ENCODE measurements around the gene TYK2.
"Not testable (repeated sequence)": the region's sequence is repeated elsewhere in the genome, so short reads cannot be mapped to it uniquely, and the experiment has no call there.

The TYK2 gene

DNA sequence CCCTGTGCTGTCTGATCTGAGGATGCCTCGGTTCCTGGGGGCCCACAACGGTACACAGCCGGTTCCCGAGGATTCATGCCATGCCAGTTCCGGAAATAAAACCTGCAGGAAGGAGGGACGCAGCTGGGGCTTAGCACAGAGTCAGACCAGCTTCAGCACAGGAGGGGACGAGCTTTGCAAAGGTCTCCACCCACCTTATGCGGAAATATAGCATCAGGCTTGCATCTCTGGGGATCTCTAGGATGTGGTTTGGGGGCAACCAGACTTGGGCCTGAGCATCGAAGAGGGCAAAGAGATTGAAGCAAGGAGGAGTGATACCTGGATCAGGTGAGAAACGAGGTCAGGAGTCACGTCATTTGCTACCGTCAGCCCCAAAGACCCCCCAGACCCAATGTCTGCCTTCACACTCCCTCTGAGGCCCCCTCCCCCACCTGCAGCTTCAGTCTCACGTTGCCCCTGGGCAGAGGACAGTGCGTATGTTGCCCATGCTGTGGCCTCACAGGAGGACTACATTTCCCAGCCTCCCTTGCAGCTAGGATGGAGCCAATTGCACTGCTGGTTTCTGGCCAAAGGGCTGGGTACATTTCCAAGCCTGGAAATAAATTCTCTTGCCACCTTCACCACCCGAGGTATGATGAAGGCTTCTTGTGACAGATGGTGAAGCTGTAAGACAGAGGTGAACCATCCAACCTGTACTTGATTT is 12.1 kb downstream of the TYK2 start:
- no peak for DNase-seq

DNA sequence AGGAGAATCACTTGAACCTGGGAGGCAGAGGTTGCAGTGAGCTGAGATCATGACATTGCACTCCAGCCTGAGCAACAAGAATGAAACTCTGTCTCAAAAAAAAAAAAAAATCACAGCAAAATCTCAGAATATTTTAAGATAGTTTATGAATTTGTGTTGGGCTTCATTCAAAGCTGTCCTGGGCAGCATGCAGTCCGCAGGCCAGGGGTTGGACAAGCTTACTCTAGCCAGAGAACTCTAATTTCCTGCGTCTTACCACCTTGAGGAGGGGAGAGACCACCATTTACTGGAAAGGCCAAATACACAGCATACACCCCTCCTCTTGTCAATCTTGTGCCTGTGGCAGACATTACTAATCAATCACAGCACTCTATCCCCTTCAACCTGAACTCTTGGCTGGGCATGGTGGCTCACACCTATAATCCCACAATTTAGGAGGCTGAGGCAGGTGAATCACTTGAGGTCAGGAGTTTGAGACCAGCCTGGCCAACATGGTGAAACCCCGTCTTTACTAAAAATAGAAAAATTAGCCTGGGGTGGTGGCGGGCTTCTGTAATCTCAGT is 13.3 kb downstream of the TYK2 start:
- DNase-seq: not testable (repeated sequence)

DNA sequence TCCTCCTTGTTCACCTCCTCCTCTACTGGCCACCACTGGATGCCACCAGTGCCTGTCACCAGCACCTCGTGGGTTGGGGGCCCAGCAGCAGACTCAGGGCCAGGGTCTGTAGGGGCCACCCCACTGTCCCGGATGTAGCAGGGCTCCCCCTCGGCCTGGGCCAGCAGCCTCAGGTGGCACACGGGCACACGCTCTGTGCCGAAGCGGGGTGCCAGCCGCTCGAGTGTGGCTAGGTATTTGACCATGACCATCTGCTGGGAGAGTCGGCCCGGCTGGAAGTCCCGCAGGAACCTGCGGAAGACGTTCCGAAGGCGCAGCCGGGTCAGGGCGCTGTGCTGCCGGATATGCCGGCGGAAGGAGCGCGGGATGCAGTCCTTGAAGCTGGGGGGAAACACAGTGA is 14.9 kb downstream of the TYK2 start:
- no peak for DNase-seq

DNA sequence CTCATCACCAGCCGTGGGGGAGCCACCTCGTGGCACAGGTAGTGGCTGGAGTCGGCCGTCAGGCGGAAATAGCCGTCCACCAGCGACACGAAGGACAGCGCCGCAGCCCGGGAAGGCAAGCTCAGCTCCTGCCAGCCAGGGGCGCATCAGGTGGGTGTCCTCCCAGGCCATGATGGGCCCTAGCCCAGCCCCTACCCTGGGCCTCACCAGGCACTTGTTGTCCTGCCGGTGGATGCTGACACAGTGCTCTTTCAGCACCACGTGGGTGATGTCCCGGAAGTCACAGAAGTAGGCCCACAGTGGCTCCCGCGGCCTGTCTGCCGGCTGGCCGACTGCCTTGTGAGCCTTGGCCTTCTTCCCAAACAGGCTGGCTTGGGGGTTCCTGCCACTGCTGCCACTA is 15.7 kb downstream of the TYK2 start:
- no peak for DNase-seq

DNA sequence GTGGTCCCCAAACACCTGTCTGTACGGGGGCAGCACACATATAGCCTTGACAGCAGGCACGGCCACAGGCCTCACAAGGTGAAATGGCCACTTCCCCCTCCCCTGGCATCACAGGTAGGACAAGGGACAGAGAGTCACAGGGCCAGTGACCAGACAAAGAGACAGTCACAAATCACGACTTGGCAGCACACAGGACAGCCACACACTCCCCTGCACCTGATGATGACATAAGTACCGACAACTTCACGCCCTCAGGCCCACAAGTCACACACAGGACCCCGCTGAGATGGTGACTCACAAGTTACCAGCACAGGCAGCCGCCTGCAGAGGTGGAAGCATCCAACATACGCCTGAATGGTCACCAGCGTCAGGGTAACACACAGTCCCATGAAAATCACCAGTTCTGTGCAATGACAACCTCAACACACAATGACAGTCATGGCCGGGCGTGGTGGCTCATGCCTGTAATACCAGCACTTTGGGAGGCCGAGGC is 16.5 kb downstream of the TYK2 start:
- DNase-seq: no peak

DNA sequence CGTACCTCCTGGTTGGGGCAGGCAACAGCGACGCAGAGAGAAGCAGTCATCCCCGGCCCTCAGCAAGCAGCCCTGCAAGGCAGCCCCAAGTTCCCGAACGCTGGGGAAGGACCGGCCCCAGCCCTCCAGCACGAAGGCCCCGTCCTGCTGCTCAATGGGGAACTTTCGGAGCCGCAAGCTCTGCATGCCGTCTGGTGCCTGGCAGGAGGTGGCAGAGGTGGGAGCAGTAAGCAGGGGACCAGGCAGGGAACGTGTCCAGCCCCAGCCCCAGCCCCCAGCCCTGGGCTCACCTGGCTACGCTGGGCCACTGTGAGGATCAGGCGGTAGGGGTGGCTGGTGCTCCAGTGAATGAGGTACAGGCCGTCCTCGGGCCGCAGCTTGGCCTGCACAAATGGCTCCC is 18.1 kb downstream of the TYK2 start:
- no peak for DNase-seq

- no peak for DNase-seq
These were observed 18.8 kb downstream of the TYK2 start for GRCh38 chr19:10361569-10362011.

GRCh38 chr19:10356431-10356830 is 23.9 kb downstream of the TYK2 start:
- no peak for DNase-seq

DNA sequence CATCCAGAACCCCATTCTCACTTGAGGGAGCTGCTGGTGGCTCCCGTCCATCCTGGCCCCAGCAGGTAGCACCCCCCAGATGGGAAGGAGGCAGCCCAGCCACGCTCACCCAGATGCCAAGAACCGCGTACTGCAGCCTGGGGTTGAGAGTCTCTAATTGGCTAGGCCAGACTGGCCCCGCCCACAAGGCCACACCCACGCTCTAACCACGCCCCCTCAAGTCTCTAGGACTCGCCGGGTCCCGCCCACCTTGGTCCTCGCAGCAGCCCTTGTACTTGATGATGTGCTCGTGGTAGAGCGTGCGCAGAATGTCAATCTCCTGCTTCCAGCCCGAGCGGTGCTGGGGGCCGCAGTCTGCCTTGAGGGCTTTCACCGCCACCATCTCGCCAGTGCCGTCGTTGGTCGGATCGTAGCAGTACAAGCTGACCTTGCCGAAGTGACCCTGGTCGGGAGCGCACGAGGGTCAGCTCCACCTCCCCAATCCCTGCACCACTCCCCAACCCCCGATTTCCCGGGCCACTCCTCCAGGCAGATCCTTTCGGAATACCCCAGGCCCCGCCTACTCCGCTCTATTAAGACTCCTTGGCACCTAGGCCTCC is 26.5 kb downstream of the TYK2 start:
- DNase-seq: no peak

DNA sequence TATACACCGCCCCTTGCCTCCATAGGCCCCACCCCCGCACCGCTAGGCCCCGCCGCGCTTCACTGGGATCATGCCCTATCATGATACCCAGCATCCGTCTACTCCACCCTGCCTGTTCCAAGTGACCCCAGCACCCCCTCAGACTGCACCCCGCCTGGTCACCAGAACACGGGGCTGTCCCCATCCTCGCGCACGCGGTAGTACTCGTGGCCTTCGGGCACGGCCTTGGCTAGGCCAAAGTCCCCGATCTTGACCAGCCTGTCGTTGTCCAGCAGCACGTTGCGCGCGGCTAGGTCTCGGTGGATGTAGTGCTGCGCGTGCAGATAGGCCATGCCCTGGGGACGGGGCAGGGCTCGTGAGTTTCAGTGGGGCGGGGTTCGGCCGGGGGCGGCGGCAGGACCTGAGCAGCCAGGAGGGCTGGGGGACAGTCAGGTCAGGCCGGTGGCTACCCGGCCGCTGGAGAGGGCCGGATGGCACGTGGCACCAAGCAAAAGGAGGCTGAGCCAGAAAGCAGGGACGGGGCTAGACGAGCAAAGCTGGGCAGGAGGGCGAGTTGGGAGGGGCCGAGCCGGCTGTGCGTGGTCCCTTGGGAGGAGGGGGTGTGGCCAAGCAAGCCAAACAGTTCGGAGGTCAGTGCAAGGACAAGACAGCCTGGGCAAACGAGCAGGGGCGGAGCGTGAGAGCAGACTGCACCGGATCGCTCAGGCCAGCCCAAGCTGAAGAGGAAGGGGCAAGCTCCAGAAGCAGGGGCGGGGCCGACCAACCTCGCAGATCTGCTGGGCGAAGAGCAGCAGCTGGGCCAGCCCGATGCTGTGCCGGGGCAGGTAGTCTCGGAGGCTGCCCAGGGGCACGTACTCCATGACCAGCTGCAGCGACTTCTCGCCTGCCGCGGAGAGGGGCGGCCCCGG is 27.4 kb downstream of the TYK2 start:
- no peak for DNase-seq

- no peak for DNase-seq
These were observed 33.9 kb downstream of the TYK2 start for GRCh38 chr19:10346509-10346908.

DNA sequence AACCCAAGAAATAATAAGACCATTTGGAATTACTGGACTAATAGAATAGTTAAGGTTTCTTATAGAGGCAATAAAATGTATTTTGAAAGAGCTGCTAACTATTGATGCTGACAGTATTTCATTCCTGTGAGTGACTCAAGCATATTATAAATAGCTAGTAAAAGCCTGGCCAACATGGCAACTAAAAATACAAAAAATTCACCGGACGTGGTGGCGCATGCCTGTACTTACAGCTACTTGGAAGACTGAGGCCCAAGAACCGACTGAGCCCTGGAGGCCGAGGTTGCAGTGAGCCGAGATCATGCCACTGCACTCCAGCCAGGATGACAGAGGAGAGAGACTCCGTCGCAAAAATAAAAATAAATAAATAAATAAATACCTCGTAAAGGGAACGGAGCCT is 35.6 kb downstream of the TYK2 start:
- DNase-seq: no peak

DNA sequence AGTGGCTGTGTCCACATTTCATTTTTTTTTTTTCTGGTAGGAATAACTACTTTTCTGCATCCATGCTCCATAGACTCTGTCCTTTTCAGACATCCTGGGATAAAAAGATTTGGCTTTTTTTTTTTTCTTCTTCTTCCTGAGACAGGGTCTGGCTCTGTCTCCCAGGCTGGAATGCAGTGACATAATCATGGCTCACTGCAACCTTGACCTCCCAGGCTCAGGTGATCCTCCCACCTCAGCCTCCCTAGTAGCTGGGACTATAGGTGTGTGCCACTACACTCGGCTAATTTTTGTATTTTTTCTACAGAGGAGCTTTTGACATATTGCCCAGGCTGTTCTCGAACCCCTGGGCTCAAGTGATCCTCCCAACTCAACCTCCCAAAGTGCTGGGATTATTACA is 36.9 kb downstream of the TYK2 start:
- DNase-seq: no peak

- DNase-seq: no peak
These were observed 40.4 kb downstream of the TYK2 start for GRCh38 chr19:10339977-10340376.

DNA sequence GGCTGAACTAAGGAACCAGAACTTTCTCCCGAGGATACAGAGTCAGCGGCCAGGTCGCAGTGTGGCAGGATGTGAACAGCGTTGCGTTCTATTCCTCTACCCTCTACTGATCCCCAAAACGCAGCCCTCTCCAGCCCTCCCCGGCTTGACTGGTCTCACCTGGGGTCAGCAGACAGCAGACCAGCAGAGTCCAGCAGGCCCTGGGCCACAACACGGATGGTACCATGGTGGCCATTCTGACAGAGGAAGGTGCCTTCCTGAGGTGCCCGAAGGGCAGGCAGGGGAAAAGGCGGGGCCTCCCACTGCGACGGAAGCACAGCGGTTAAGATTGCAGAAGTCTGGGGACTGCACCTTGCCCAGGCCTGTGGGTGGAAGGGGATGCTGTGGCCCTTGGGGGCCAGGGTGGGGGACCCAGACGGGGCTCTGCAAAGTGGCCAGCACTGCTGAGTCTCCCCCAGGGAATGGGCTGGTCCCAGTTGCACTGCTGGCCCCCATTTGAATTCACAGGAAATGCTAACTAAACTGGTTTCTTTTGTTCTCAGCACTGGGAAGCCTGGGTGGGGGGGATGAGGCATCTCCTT is 40.9 kb downstream of the TYK2 start, which contains the start of gene ICAM3:
ICAM3 (minus strand) TSS at position 245 of the 581 bp plus-strand sequence; CDS start at position 235, 10 bp downstream.
- DNase-seq: no peak

GRCh38 chr19:10338940-10339339 is 41.4 kb downstream of the TYK2 start:
- no peak for DNase-seq

GRCh38 chr19:10336725-10337124 is 43.6 kb downstream of the TYK2 start:
- DNase-seq: not testable (repeated sequence)

- no peak for DNase-seq
These were observed 44.9 kb downstream of the TYK2 start for GRCh38 chr19:10335352-10335985.

DNA sequence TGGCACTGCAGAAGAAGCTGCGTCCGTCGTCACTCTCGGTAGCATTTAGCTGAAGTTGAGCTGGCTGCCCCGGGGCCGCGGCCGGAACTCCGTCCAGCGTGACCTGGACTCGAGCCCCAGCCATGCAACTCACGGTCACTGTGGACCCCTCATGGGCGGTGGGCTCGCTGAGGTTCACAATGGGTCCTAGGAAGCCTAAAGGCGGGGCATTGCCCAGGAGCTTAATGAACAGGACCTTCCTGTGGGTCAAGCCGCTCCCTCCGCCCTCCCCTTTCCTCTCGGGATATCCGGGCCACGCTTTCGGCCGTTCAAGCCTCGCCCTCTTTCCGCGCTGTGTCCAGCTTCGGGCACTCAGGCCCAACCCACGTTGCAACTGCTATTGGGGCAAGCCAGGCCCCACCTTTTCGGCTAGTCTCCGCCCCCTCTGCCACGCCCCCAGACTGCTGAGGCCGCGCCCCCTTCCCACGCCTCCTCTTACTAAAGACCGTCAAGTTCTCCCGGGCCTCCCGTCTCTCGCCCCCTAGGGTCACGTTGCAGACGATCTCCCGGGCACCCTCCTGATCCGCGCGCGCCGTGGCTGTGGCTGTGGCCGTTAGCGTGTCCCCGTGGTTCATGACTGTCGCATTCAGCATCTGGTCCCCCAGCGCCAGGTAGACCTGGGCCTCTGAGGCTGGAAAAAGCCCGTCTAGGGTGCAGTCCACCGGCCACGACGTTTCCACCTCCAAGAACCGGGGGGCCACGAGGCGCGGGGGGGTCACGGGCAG is 45.6 kb downstream of the TYK2 start:
- peak; percentile 88 for DNase-seq

DNA sequence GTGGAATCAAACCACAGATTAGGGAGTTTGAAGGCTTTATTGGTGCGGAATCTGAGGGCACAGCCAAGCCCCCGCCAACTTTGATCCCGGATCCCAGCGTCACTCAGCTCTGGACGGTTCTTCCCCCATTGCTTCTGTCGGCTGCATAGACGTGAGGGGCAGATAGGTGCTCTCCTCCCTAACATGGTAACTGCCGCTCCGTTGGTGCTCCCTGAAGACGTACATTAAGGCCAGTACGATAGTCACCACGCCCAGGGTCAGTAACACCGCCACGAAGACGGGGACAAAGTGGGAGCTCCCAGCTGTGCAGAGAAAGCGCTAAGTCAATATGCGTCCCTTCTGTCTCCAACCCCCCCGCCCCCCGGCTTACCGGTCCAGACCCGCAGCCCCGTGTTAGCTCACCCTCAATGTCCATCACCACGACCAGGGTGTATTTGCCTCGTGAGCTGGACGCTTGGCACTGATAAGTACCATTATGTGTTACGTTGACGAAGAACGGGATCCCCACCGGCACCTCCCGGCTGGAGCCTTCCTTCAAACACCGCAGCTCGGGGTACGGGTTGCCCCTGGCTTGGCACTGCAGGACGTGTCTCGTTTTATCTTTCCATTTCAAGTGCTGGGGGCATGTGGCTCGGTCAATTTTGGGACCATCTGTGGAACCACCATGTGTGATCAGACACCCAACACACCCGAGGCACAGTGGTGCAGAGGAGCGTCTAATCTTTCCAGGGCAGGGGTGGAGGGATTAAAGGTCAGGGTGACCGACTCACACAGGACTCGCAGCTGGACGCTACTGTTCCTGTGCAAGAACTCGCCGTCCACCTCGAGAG is 46.4 kb downstream of the TYK2 start:
- DNase-seq: peak; percentile 61
